Measurements from ENCODE around the gene EPSTI1.

EPSTI1 gene

DNA sequence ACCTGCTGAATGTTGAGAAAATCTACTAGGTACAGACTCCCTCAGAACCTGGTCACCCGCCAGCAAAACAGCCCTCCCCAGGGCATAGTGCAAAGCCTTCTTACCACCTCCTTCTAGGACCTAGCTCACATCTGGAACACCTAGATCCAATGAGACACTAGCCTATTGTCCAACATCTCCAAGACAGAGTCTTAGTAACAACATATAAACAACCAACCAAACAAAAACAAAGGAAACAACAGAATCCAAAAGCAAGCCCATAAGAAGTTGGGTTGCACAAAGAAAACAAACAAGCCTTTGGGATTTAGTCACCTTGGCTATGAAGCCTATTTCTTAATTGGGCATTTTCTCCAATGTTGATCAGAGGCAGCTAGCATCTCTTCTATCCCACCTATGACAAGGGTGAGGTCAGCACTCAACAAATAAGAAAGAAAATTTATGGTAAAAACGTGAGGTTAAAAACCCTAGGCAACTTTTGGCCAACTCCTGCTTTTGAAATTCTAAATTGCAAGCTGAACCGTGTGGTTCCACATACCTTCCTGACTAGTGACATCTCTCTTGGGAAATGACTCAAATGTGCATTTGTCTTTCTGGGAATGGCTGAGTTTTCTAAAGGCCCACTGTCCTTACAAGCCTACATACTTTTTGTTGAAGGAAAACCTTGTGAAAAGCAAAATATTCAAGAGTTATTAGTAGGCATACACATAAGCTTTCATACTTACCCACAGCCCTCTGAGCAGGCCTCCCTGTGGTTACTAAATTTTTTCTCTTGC, 144.0 kb downstream of the EPSTI1 start:
- DNase-seq (ENCODE audit: low spot score) = no peak

DNA sequence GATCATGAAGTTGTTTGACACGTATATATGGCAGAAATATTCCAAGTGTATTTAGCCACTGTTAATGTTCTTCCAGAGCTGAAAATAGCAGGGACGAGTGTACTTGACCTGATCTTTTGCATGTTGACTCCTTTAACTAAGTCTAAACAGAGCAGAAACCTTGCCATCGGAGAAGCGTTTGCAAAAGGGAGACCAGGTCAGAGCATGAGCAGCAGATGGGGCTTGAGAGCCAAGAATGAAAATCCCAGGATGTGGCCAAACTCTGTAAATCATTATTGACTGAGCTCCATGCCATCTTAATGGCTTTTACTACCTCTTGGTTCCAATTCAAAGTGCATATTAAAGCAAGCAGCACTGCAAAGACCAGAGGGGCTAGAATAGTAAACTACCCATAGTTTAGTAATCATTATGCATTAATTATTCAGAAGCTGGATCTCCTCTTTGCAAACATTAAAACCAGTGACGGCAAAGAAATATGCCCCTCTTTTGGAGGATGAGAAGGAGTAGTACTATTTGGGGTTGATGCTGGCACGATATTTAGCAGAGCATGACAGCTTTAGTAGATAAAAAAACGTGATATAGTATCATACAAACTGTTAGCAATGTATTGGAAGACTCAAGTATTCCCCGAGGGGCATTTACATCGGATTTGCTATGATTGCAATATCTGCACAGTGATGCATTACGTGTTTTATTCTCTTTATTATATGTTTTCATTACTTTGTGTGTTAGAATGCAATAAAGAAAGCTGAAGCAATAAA, 154.9 kb downstream of the EPSTI1 start:
- DNase-seq (ENCODE audit: low spot score) = no peak
